DMS114 treated with DMSO at 0.1 percent for 48 hours (cell line): Measurements from ENCODE around the gene PALLD.

Experiments used
- DNase-seq: peaks from one replicate; lab custom pipeline; 2025; ENCODE audit not compliant: unreplicated experiment; lab: John Stamatoyannopoulos, UW

Gene PALLD

GRCh38 chr4:168587411-168588125, 90.7 kb downstream of the PALLD start:
- no peak for DNase-seq

GRCh38 chr4:168588916-168589531, 92.2 kb downstream of the PALLD start:
- no peak for DNase-seq

- DNase-seq = no peak
These were observed 95.8 kb downstream of the PALLD start for GRCh38 chr4:168592676-168593075.

- no peak for DNase-seq
These were observed 96.5 kb downstream of the PALLD start for GRCh38 chr4:168593399-168593798.

GRCh38 chr4:168594121-168594520, 97.3 kb downstream of the PALLD start:
- no peak for DNase-seq

- DNase-seq = no peak
These were observed 101.3 kb downstream of the PALLD start for GRCh38 chr4:168598191-168598590.

- DNase-seq = no peak
These were observed 104.1 kb downstream of the PALLD start for GRCh38 chr4:168600796-168601583.

- no peak for DNase-seq
These were observed 105.0 kb downstream of the PALLD start for GRCh38 chr4:168601899-168602298.

GRCh38 chr4:168604496-168605373, 107.9 kb downstream of the PALLD start:
- no peak for DNase-seq

GRCh38 chr4:168605411-168605810, 108.6 kb downstream of the PALLD start:
- DNase-seq = no peak

GRCh38 chr4:168607215-168607614, 110.4 kb downstream of the PALLD start:
- DNase-seq = no peak

GRCh38 chr4:168608771-168609170, 111.9 kb downstream of the PALLD start:
- no peak for DNase-seq

- no peak for DNase-seq
These were observed 112.5 kb downstream of the PALLD start for GRCh38 chr4:168609369-168609768.

GRCh38 chr4:168610911-168611530, 114.2 kb downstream of the PALLD start:
- DNase-seq = no peak

- no peak for DNase-seq
These were observed 115.7 kb downstream of the PALLD start for GRCh38 chr4:168612450-168613135.

- no peak for DNase-seq
These were observed 117.0 kb downstream of the PALLD start for GRCh38 chr4:168613869-168614268.

GRCh38 chr4:168614281-168615057, 117.6 kb downstream of the PALLD start:
- no peak for DNase-seq

- no peak for DNase-seq
These were observed 118.6 kb downstream of the PALLD start for GRCh38 chr4:168615294-168616065.
